Calu3 (cell line): ENCODE measurements around the gene DENND5B. TPM values are rescaled to one million over a fixed set of nuclear protein-coding genes. Genes with fewer than 3 reads are reported as not detected.
"Not testable (repeated sequence)": the region's sequence is repeated elsewhere in the genome, so short reads cannot be mapped to it uniquely, and the experiment has no call there.

ENCODE experiments used
- BruUV-seq: library from RNA; stranded (reverse); fragments of 400-500 nt; replicated peaks from 2 replicates; lab custom pipeline; 2021; lab: Mats Ljungman, UMichigan
- CTCF ChIA-PET: fragments of 300-600 bp; sonication (Branson Sonifier 250); formaldehyde crosslinking; loops from one replicate; lab custom pipeline; 2022; ENCODE audit warnings: antibody characterized with exemption; lab: Charles Lee
- DNase-seq: peaks from one replicate; pipeline ENCODE4 v3.0.0; 2022
- H3K27ac Mint-ChIP-seq: one replicate; pipeline ENCODE4 v1.8.0; 2022; ENCODE audit warnings: mixed read lengths; ENCODE audit not compliant: unreplicated experiment
- H3K27me3 Mint-ChIP-seq: one replicate; pipeline ENCODE4 v1.8.0; 2022; ENCODE audit warnings: mixed read lengths; ENCODE audit not compliant: unreplicated experiment
- H3K36me3 Mint-ChIP-seq: one replicate; pipeline ENCODE4 v1.8.0; 2022; ENCODE audit warnings: mild to moderate bottlenecking, moderate library complexity, mixed read lengths; ENCODE audit not compliant: insufficient read depth, unreplicated experiment
- H3K4me1 Mint-ChIP-seq: one replicate; pipeline ENCODE4 v1.8.0; 2022; ENCODE audit warnings: mild to moderate bottlenecking, low read depth, mixed read lengths; ENCODE audit not compliant: unreplicated experiment
- H3K4me3 Mint-ChIP-seq: one replicate; pipeline ENCODE4 v1.8.0; 2022; ENCODE audit warnings: mild to moderate bottlenecking, low read depth, moderate library complexity, mixed read lengths; ENCODE audit not compliant: unreplicated experiment
- H3K9me3 Mint-ChIP-seq: one replicate; pipeline ENCODE4 v1.8.0; 2022; ENCODE audit warnings: low read depth, mixed read lengths; ENCODE audit not compliant: unreplicated experiment
- intact Hi-C: fragments of 100-400 bp; cut with micrococcal nuclease; formaldehyde crosslinking; loops from one replicate; pipeline ENCODE4 v1.10.0; 2022; ENCODE audit not compliant: unreplicated experiment
- total RNA-seq: library from RNA; stranded (reverse); gene quantifications from 2 replicates; pipeline ENCODE4 v1.2.3, GENCODE V29; 2022
- TF ChIP-seq, protein P1 (sequence below): fragments of 200-600 bp; IDR thresholded peaks from one replicate; pipeline ENCODE4 v1.8.0; 2022; ENCODE audit warnings: antibody characterized with exemption; ENCODE audit not compliant: unreplicated experiment

Gene DENND5B
- total RNA-seq, 1 experiment from 2014 or later: 10.2 TPM

DNA sequence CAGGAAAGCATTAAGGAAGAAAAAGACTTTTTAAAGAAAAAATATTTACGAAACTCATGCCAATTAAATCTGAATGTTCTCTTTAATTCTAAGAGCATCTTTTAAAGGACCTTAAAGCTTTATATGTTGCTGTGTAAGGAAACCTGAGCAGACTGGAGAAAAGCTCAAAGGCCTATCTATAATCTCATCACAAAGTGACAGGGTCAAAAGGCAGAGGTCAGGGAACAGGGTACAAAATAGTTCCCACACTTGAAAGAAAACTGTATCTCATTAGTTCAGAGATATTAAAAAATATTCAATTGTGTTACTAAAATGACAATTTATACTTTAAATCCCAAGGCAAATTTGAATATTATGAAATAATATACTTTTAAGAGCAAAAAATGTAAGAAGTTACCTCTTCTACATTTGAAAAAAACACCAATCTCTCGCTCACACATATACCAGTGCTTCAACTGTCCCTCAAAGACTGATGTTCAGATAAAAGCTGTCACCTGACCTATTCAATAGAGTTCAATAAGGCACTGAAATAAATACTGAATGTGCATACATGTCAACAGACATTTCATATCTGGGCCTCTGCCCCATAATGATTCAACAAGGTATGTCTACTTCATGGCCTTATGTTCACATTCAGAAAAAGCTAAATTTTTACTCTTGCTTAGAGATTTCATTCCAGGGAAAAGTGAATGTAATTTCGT lies 17.9 kb downstream of the DENND5B start:
- no peak for DNase-seq
- no peak overlapping the region for H3K27ac Mint-ChIP-seq
- H3K27me3 Mint-ChIP-seq: no peaks in the 10 kb centered on the region
- no TSS peak for BruUV-seq
- TF ChIP-seq, protein P1, sequence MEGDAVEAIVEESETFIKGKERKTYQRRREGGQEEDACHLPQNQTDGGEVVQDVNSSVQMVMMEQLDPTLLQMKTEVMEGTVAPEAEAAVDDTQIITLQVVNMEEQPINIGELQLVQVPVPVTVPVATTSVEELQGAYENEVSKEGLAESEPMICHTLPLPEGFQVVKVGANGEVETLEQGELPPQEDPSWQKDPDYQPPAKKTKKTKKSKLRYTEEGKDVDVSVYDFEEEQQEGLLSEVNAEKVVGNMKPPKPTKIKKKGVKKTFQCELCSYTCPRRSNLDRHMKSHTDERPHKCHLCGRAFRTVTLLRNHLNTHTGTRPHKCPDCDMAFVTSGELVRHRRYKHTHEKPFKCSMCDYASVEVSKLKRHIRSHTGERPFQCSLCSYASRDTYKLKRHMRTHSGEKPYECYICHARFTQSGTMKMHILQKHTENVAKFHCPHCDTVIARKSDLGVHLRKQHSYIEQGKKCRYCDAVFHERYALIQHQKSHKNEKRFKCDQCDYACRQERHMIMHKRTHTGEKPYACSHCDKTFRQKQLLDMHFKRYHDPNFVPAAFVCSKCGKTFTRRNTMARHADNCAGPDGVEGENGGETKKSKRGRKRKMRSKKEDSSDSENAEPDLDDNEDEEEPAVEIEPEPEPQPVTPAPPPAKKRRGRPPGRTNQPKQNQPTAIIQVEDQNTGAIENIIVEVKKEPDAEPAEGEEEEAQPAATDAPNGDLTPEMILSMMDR: no peak
- no peaks in the 10 kb centered on the region for H3K9me3 Mint-ChIP-seq
- no peak overlapping the region for H3K4me3 Mint-ChIP-seq
- no peaks in the 10 kb centered on the region for H3K4me1 Mint-ChIP-seq
- CTCF ChIA-PET: no interaction called here
- H3K36me3 Mint-ChIP-seq: no peaks in the 10 kb centered on the region
- intact Hi-C loops: loop anchor here (5.0 kb wide), 1 partner anchor 81 kb away; no protein-coding TSS in a partner anchor

DNA sequence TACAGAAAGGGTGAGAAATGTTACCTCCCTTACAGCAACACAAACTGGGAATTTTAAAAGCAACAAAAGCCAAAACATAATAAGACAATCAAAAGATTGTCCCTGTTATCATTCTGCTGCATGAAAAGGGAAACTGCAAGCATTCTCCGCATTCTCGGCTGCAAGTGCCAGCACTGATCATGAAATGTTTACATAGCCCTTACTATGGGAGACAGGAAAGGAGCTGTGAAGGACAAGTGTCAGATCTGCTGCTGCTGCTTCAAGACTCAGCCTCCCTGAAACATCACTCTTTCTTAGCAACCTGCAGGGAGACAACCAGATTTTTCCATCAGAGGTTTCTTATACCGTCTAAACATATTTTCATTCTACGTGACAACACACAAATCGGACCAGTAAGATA lies 20.1 kb downstream of the DENND5B start:
- H3K27me3 Mint-ChIP-seq: no peaks in the 10 kb centered on the region
- intact Hi-C loops: loop anchor here (5.0 kb wide), 1 partner anchor 79 kb away; no protein-coding TSS in a partner anchor
- TF ChIP-seq, protein P1: no peak
- BruUV-seq: no TSS peak
- H3K27ac Mint-ChIP-seq: no peak overlapping the region
- no peaks in the 10 kb centered on the region for H3K4me1 Mint-ChIP-seq
- CTCF ChIA-PET: interaction anchor here (0.8 kb wide), 1 partner anchor 9 kb away, joined by 3 read pairs; no protein-coding TSS in a partner anchor
- H3K9me3 Mint-ChIP-seq: no peaks in the 10 kb centered on the region
- no peak overlapping the region for H3K4me3 Mint-ChIP-seq
- DNase-seq: no peak
- no peaks in the 10 kb centered on the region for H3K36me3 Mint-ChIP-seq

DNA sequence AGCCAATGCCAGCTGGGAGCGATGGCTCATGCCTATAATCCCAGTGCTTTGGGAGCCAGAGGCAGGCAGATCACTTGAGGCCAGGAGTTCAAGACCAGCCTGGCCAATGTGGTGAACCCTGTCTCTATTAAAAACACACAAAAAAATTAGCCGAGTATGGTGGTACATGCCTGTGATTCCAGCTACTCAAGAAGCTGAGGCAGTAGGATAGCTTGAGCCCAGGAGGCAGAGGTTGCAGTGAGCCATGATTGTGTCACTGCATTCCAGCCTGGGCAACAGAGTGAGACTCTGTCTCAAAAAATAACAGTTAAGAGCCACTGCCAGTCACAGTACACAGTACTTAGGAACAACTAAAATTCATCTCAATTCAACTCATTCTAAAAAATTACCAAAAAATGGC lies 21.4 kb downstream of the DENND5B start:
- DNase-seq, H3K27ac Mint-ChIP-seq, intact Hi-C loops, H3K4me1 Mint-ChIP-seq, CTCF ChIA-PET, H3K4me3 Mint-ChIP-seq, BruUV-seq, H3K27me3 Mint-ChIP-seq, H3K36me3 Mint-ChIP-seq, H3K9me3 Mint-ChIP-seq: not testable (repeated sequence)

DNA sequence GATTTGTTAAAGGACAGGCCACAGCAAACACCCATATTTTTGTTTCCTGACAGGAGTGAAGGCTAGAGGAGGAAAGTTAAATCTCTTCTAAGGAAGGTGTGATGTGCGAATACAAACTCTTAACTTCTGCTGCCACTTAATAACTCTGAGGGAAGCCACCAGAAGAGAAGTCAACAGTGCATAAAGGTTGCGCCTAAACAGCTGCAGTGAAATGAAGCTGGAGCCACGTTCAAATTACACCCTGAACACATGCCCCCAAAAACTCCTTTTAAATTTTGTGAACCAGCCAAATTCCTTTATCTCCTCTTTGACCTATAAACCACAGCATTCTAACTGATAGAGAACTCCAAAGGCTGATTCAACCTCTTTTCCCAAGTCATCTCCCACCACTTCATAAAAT lies 22.4 kb downstream of the DENND5B start:
- BruUV-seq: no TSS peak
- DNase-seq: no peak
- H3K4me1 Mint-ChIP-seq: no peaks in the 10 kb centered on the region
- no peak overlapping the region for H3K4me3 Mint-ChIP-seq
- H3K9me3 Mint-ChIP-seq: no peaks in the 10 kb centered on the region
- H3K27ac Mint-ChIP-seq: no peak overlapping the region
- CTCF ChIA-PET: no interaction called here
- H3K36me3 Mint-ChIP-seq: no peaks in the 10 kb centered on the region
- TF ChIP-seq, protein P1: no peak
- no peaks in the 10 kb centered on the region for H3K27me3 Mint-ChIP-seq
- intact Hi-C loops: no loop called here

DNA sequence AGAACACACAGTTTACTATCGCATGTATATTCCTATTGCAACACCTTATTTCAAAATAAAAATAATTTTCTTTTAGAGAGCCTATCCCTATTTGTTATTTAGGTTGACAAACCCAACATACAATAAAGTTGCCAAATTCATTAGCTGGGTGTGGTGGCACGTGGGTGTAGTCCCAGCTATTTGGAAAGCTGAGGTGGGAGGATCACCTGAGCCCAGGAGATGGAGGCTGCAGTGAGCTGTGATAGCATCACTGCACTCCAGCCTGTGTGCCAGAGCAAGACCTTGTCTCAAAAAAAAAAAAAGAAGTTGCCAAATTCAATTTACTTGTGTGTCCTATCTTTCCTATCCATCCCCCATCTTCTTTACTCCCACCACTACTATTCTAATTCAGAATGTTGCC lies 23.9 kb downstream of the DENND5B start:
- CTCF ChIA-PET: interaction anchor here (0.6 kb wide), 1 partner anchor 9 kb away, joined by 11 read pairs; no protein-coding TSS in a partner anchor
- no peak overlapping the region for H3K4me3 Mint-ChIP-seq
- H3K27me3 Mint-ChIP-seq: no peaks in the 10 kb centered on the region
- no peaks in the 10 kb centered on the region for H3K9me3 Mint-ChIP-seq
- TF ChIP-seq, protein P1: no peak
- DNase-seq: no peak
- H3K36me3 Mint-ChIP-seq: no peaks in the 10 kb centered on the region
- intact Hi-C loops: no loop called here
- no peaks in the 10 kb centered on the region for H3K4me1 Mint-ChIP-seq
- BruUV-seq: no TSS peak
- H3K27ac Mint-ChIP-seq: no peak overlapping the region
